ENCODE results near the gene MGLL.

Gene MGLL

DNA sequence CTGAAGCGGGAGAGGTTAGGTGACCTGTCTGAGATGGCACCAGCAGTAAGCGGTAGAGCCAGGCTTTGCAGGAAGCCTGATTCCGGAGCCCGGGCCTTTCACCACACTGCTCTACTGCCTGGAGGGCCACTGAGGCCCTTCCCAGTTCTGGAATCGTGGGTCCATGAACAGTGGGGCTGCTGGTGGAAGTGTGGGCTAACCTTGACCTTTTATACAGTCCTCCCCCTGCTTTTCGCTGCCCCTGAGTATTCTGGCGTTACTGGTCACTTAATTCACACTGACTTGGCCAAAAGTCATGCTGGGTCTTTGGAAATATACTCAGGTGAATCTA is 152.1 kb downstream of the MGLL start:
- Histone ChIP-seq H3K36me3 (ENCODE audit: control insufficient read depth, insufficient read depth, low read length) (no peaks in the 10 kb centered on the region), H3K27me3 (ENCODE audit: control insufficient read depth, insufficient read depth, low read length) (no peaks in the 10 kb centered on the region), H3K79me2 (no peaks in the 10 kb centered on the region), H3K9ac (no peak overlapping the region), H3K4me1 (peaks cover 3% of the 10 kb centered on the region), H3K4me2 (ENCODE audit: low read length) (no peak overlapping the region), H3K9me3 (ENCODE audit: control insufficient read depth, low read length) (no peaks in the 10 kb centered on the region), H3K4me3 (ENCODE audit: low read depth, low read length) (no peak overlapping the region), H3K27ac (no peak overlapping the region), H2AFZ (no peak overlapping the region)
- TF ChIP-seq, protein P1, sequence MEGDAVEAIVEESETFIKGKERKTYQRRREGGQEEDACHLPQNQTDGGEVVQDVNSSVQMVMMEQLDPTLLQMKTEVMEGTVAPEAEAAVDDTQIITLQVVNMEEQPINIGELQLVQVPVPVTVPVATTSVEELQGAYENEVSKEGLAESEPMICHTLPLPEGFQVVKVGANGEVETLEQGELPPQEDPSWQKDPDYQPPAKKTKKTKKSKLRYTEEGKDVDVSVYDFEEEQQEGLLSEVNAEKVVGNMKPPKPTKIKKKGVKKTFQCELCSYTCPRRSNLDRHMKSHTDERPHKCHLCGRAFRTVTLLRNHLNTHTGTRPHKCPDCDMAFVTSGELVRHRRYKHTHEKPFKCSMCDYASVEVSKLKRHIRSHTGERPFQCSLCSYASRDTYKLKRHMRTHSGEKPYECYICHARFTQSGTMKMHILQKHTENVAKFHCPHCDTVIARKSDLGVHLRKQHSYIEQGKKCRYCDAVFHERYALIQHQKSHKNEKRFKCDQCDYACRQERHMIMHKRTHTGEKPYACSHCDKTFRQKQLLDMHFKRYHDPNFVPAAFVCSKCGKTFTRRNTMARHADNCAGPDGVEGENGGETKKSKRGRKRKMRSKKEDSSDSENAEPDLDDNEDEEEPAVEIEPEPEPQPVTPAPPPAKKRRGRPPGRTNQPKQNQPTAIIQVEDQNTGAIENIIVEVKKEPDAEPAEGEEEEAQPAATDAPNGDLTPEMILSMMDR (IDR thresholded peaks at IDR 0.05) = no peak

DNA sequence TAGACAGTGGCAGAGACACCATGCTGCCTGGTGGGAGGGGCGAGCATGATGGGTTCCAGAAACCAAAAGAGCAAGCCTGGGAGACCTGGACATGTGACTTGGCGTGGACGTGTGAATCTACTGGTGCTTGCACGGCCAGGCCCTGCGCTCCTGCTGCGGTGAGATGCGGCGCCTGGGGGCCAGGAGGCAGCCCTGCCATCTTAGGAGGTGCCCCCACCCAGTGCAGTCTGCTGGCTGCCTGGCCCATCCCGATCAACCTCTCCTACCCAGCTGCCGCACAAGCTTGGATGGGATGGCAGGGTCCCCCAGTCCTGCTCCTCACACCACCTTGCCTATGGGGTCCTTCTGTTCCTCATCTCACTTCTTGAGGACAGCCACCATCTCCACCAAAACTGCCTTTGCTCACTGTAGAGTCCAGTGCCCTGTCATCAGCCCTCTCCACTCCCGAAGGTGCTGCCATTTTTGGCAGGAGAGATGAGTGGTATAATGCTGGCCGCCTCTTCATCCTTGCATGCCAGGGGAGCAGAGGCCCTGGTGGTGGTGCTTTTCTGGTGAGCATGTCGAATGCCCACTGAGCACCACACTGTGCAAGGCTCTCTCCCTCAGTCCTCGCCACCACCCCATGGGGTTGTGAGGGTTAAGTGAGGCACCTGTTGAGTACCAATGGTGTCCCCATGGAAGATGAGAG is 152.6 kb downstream of the MGLL start:
- no peaks in the 10 kb centered on the region for H3K27me3 ChIP-seq (ENCODE audit: control insufficient read depth, insufficient read depth, low read length)
- H2AFZ ChIP-seq = no peak overlapping the region
- H3K27ac ChIP-seq = no peak overlapping the region
- no peaks in the 10 kb centered on the region for H3K79me2 ChIP-seq
- no peak overlapping the region for H3K4me3 ChIP-seq (ENCODE audit: low read depth, low read length)
- no peaks in the 10 kb centered on the region for H3K9me3 ChIP-seq (ENCODE audit: control insufficient read depth, low read length)
- H3K4me1 ChIP-seq = peaks cover 3% of the 10 kb centered on the region
- H3K36me3 ChIP-seq (ENCODE audit: control insufficient read depth, insufficient read depth, low read length) = no peaks in the 10 kb centered on the region
- H3K4me2 ChIP-seq (ENCODE audit: low read length) = no peak overlapping the region
- TF ChIP-seq, protein P1 (IDR thresholded peaks at IDR 0.05) = no peak
- H3K9ac ChIP-seq = no peak overlapping the region

DNA sequence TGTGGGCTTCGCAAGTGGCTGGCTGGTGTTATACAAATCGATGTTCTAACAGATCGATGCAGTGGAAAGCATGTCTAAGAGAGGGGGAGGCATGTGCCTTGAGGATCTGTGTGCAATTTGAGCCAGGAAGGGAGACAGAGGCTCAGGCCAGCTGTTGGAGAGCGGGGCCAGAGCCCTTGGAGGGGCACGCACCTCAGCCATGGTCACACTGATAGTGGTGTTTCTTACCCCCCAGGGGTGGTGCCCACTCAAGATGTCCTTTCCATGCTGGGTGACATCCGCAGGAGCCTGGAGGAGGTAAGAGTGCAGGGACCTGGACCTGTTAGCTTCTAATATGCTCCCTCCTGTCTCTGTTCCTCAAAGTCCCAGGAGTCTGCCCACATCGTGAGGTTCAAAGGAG is 153.4 kb downstream of the MGLL start:
- Histone ChIP-seq H3K4me2 (ENCODE audit: low read length) (no peak overlapping the region), H3K27me3 (ENCODE audit: control insufficient read depth, insufficient read depth, low read length) (no peaks in the 10 kb centered on the region), H3K9ac (no peak overlapping the region), H3K4me3 (ENCODE audit: low read depth, low read length) (no peak overlapping the region), H3K4me1 (peaks cover 3% of the 10 kb centered on the region), H2AFZ (no peak overlapping the region), H3K79me2 (no peaks in the 10 kb centered on the region), H3K9me3 (ENCODE audit: control insufficient read depth, low read length) (no peaks in the 10 kb centered on the region), H3K27ac (no peak overlapping the region), H3K36me3 (ENCODE audit: control insufficient read depth, insufficient read depth, low read length) (no peaks in the 10 kb centered on the region)
- TF ChIP-seq, protein P1 (IDR thresholded peaks at IDR 0.05) = no peak

DNA sequence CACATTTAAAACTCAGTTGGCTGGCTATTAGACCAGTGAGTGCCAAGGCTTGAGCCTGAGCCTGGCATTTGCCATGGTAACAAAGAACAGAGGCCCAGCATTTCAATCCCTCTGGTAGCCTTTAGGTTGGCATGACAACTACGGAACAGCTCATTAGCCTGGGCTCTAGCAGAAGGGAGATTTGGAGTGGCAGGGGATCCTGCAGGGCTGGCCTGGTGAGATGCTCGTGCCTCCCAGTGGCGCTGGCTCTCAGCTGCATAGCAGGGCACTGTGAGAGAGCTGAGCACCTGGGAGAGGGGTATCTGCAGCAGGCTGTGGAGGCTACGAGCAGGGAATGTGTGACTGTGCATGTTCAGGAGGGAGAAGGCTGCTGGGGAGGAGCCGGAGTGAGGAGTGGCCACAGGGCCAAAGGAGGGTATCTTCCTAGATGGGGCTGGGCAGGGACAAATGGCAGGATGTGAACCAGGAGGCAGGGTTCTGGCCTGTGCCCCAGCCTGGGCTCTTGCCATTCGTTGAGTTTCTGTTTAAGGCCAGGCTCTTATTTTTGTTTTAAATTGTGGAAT is 155.1 kb downstream of the MGLL start:
- Histone ChIP-seq H2AFZ (no peak overlapping the region), H3K4me1 (peaks cover 3% of the 10 kb centered on the region), H3K79me2 (no peaks in the 10 kb centered on the region), H3K4me2 (ENCODE audit: low read length) (no peak overlapping the region), H3K27me3 (ENCODE audit: control insufficient read depth, insufficient read depth, low read length) (no peaks in the 10 kb centered on the region), H3K9ac (no peak overlapping the region), H3K27ac (no peak overlapping the region), H3K9me3 (ENCODE audit: control insufficient read depth, low read length) (no peaks in the 10 kb centered on the region), H3K4me3 (ENCODE audit: low read depth, low read length) (no peak overlapping the region), H3K36me3 (ENCODE audit: control insufficient read depth, insufficient read depth, low read length) (no peaks in the 10 kb centered on the region)
- TF ChIP-seq, protein P1 (IDR thresholded peaks at IDR 0.05) = no peak

DNA sequence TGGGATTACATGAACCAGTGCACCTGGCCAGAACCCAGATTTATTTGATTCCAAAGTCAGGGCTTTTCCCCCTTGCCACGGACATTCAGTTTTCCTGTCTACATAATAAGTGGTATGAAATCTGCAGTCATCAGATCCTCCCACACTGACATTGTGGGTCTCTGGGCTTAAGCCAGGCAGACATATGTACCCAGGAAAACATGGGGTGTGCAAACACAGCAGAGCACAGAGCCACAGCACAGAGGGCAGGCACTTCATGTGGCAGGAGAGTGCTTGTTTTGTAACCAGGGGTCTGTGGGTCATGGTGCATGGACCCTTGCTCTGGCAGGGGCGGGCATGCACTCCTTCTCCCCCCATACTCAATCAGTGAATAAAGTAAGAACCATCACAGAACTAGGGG is 155.6 kb downstream of the MGLL start:
- no peak overlapping the region for H3K4me3 ChIP-seq (ENCODE audit: low read depth, low read length)
- H2AFZ ChIP-seq = no peak overlapping the region
- TF ChIP-seq, protein P1 (IDR thresholded peaks at IDR 0.05) = no peak
- no peak overlapping the region for H3K27ac ChIP-seq
- no peaks in the 10 kb centered on the region for H3K79me2 ChIP-seq
- H3K4me1 ChIP-seq = peaks cover under 1% of the 10 kb centered on the region
- H3K36me3 ChIP-seq (ENCODE audit: control insufficient read depth, insufficient read depth, low read length) = no peaks in the 10 kb centered on the region
- H3K4me2 ChIP-seq (ENCODE audit: low read length) = no peak overlapping the region
- no peaks in the 10 kb centered on the region for H3K27me3 ChIP-seq (ENCODE audit: control insufficient read depth, insufficient read depth, low read length)
- H3K9me3 ChIP-seq (ENCODE audit: control insufficient read depth, low read length) = no peaks in the 10 kb centered on the region
- H3K9ac ChIP-seq = no peak overlapping the region
